DND-41 (cell line): ENCODE measurements around the gene NEURL1.

Experiments
- ATAC-seq: fragments of 200-7000 bp; cut with Tn5 transposase; 3 replicates; pipeline ENCODE4 v1.9.1; 2021; ENCODE audit warnings: low read depth; ENCODE audit not compliant: insufficient read depth
- DNase-seq: peaks from one replicate; pipeline ENCODE4 v3.0.0-alpha.2; 2020
- H2AFZ ChIP-seq: 2 replicates; pipeline ENCODE4 v1.6.0; 2012; ENCODE audit warnings: low read depth, low read length
- H3K27ac ChIP-seq: 2 replicates; pipeline ENCODE4 v1.5.1; 2012; ENCODE audit warnings: low read length, inconsistent platforms
- H3K27me3 ChIP-seq: fragments of 200-600 bp; sonication (generic); 2 replicates; pipeline ENCODE4 v1.6.0; 2012; ENCODE audit warnings: low read length, mild to moderate bottlenecking, inconsistent platforms; ENCODE audit not compliant: insufficient read depth, poor library complexity
- H3K36me3 ChIP-seq: 2 replicates; pipeline ENCODE4 v1.5.1; 2012; ENCODE audit warnings: low read length, inconsistent platforms; ENCODE audit not compliant: insufficient read depth
- H3K4me1 ChIP-seq: 2 replicates; pipeline ENCODE4 v1.5.1; 2012; ENCODE audit warnings: mild to moderate bottlenecking, low read length; ENCODE audit not compliant: insufficient read depth
- H3K4me2 ChIP-seq: 2 replicates; pipeline ENCODE4 v1.6.0; 2012; ENCODE audit warnings: mild to moderate bottlenecking, moderate library complexity, low read length, inconsistent platforms; ENCODE audit not compliant: insufficient read depth
- H3K4me3 ChIP-seq, 2 experiments: fragments of 200-600 bp in 1 of 2; shearing (Covaris generic) in 1 of 2; 2 replicates each; pipeline ENCODE4 v1.5.1; 2012 to 2016; ENCODE audit warnings: inconsistent platforms in 2 of 2, low read length in 2 of 2, mild to moderate bottlenecking in 2 of 2, low read depth in 1 of 2, moderate library complexity in 1 of 2
- H3K79me2 ChIP-seq: 2 replicates; pipeline ENCODE4 v1.6.0; 2012; ENCODE audit warnings: low read length, inconsistent platforms; ENCODE audit not compliant: insufficient read depth
- H3K9ac ChIP-seq: 2 replicates; pipeline ENCODE4 v1.6.0; 2012; ENCODE audit warnings: low read depth, mild to moderate bottlenecking, inconsistent platforms, low read length, moderate library complexity
- H3K9me3 ChIP-seq: 2 replicates; pipeline ENCODE4 v1.5.1; 2012; ENCODE audit warnings: low read length, moderate library complexity, mild to moderate bottlenecking, inconsistent platforms; ENCODE audit not compliant: insufficient read depth, severe bottlenecking
- H4K20me1 ChIP-seq: 2 replicates; pipeline ENCODE4 v1.6.0; 2012; ENCODE audit warnings: low read length; ENCODE audit not compliant: insufficient read depth
- EZH2 ChIP-seq: IDR thresholded peaks from 3 replicates; pipeline ENCODE4 v1.6.1; 2012; ENCODE audit warnings: borderline replicate concordance, low read depth, mild to moderate bottlenecking, moderate library complexity, low read length, inconsistent platforms; ENCODE audit not compliant: severe bottlenecking
- TF ChIP-seq, protein P1 (sequence below): IDR thresholded peaks from 2 replicates; pipeline ENCODE4 v1.5.1; 2012; ENCODE audit warnings: borderline replicate concordance, low read length, moderate library complexity, mild to moderate bottlenecking; ENCODE audit not compliant: poor library complexity, severe bottlenecking; ENCODE audit errors: extremely low read depth

Gene NEURL1

DNA sequence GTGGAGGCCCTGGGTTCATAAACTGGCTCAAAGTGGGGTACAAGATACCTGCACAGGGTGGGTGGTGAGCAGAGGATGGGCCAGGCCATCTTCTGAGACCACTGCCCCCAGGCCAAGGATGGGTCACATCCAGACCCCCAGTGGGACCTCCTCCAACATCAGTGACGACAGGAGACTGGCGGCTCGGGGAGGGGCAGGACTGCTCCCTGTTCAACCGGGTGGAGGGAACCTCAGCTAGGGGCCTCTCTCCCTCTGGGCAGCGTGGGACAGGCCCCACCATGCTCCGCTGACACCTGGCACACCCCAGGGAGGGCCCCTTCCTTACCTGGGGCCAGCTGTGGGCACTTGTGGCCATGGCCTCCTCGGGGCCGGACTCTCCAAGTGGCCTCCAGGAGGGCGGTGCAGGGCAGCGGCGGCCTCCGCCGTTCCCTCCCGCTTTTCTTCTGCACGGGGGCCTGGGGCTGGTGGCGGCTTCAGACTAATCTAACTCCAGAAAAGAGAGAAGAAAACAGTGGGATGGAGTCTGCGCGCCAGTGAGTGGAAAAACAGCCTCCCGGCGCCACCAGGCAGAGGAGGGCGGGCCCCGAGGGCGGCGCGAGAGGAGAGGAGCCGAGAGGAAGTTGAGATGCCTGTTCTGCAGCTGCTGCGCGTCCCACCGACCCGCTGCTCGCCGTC lies 41.5 kb upstream of the NEURL1 start, which contains the start of gene CALHM2:
Gene CALHM2 (minus strand): TSS at position 540 of the 675 bp plus-strand sequence. CDS start 2,429 bp downstream, outside the sequence.
- DNase-seq (peak; percentile 76), ATAC-seq (peak; percentile 87)
- TF ChIP-seq, protein P1, sequence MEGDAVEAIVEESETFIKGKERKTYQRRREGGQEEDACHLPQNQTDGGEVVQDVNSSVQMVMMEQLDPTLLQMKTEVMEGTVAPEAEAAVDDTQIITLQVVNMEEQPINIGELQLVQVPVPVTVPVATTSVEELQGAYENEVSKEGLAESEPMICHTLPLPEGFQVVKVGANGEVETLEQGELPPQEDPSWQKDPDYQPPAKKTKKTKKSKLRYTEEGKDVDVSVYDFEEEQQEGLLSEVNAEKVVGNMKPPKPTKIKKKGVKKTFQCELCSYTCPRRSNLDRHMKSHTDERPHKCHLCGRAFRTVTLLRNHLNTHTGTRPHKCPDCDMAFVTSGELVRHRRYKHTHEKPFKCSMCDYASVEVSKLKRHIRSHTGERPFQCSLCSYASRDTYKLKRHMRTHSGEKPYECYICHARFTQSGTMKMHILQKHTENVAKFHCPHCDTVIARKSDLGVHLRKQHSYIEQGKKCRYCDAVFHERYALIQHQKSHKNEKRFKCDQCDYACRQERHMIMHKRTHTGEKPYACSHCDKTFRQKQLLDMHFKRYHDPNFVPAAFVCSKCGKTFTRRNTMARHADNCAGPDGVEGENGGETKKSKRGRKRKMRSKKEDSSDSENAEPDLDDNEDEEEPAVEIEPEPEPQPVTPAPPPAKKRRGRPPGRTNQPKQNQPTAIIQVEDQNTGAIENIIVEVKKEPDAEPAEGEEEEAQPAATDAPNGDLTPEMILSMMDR, result no peak
- TF ChIP-seq EZH2, result no peak
- H3K4me1 ChIP-seq, result peaks cover 31% of the 10 kb centered on the region
- peak within 1 kb of the TSS; percentile 99 for H2AFZ ChIP-seq
- H3K27ac ChIP-seq, result peak within 1 kb of the TSS; percentile 72
- peaks cover 28% of the 10 kb centered on the region for H3K36me3 ChIP-seq
- H3K27me3 ChIP-seq, result no peaks in the 10 kb centered on the region
- H3K9ac ChIP-seq, result peak within 1 kb of the TSS; percentile 77
- H4K20me1 ChIP-seq, result peaks cover 4% of the 10 kb centered on the region; the same call in 1 of the 2 replicates
- peaks cover 7% of the 10 kb centered on the region; the same call in 1 of the 2 replicates for H3K79me2 ChIP-seq
- H3K9me3 ChIP-seq, result no peaks in the 10 kb centered on the region
- H3K4me2 ChIP-seq, result peak within 1 kb of the TSS; percentile 96
- H3K4me3 ChIP-seq, result peak within 1 kb of the TSS; percentile 54 to 71

DNA sequence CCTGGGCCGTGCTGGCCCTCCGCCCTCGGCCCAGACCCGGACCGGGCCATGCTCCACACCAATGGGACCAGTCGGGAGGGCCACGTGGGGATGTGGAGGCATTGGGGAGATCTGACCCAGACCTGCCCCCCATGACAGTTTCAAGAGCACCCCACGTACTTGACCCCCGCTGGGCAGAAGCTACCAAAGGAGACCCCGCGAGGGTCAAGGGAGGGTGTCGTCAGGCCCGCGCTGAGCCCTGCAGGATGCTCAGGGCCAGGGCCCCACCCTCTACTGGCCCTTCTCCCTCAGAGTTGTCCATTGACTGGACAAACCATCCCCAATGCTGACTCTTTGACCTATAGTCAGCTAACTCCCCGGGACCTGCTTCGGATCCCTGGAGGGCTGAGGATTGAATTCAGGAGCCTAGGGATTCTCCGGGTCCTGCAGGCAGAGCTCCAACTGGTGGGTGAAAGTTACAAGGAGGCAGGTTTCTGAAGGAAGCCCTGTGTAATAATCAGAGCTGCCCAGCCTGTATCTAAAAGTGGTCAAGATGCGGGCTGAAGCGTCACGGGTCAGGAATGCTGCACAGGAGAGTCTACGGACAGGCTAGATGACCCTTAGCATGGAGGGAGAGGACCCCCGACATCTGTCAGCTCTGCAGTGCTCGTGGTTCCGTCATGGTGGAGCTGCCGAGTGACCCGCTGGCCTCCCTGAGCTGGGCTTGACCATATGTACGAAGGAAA lies 40.8 kb upstream of the NEURL1 start:
- DNase-seq (no peak), ATAC-seq (no peak)
- peaks cover 31% of the 10 kb centered on the region for H3K4me1 ChIP-seq
- H3K79me2 ChIP-seq, result peaks cover 7% of the 10 kb centered on the region; the same call in 1 of the 2 replicates
- peak overlapping the region; percentile 99 for H2AFZ ChIP-seq
- peak overlapping the region; percentile 96 for H3K4me2 ChIP-seq
- H3K9me3 ChIP-seq, result no peaks in the 10 kb centered on the region
- TF ChIP-seq EZH2, result no peak
- TF ChIP-seq, protein P1, result no peak
- peaks cover 4% of the 10 kb centered on the region; the same call in 1 of the 2 replicates for H4K20me1 ChIP-seq
- H3K4me3 ChIP-seq, result peak overlapping the region; percentile 54 to 71; a peak in 3 of 4 replicates
- H3K9ac ChIP-seq, result peak overlapping the region; percentile 77
- no peaks in the 10 kb centered on the region for H3K27me3 ChIP-seq
- H3K36me3 ChIP-seq, result peaks cover 21% of the 10 kb centered on the region
- H3K27ac ChIP-seq, result peak overlapping the region; percentile 72

DNA sequence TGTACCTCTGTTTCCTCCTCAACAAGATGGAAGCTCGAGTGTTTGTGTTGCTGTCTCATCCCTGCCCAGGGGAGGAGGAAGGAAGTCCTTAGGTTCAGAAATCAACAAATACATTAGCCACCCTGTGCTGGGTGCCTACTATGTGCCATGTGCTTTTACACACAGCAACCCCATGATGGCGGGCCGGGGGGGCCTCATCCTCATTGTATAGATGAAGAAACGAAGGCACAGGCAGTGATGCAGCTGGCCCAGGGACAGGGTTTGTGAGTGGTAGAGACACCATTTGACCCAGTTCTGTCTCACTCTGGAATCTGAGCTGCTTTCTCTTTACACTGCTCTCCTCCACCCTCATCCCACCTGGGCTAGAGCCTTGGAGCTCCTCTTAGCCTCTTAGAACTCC lies 39.5 kb upstream of the NEURL1 start:
- Histone ChIP-seq H2AFZ (no peak overlapping the region), H3K9me3 (no peaks in the 10 kb centered on the region), H3K79me2 (peaks cover 7% of the 10 kb centered on the region; the same call in 1 of the 2 replicates), H3K4me3 (no peak overlapping the region), H3K27ac (no peak overlapping the region), H4K20me1 (peaks cover 2% of the 10 kb centered on the region; the same call in 1 of the 2 replicates), H3K9ac (no peak overlapping the region), H3K4me2 (no peak overlapping the region), H3K27me3 (no peaks in the 10 kb centered on the region), H3K36me3 (peaks cover 14% of the 10 kb centered on the region), H3K4me1 (peaks cover 31% of the 10 kb centered on the region)
- DNase-seq, result no peak
- ATAC-seq, result no peak
- TF ChIP-seq, protein P1, result no peak
- no peak for TF ChIP-seq EZH2
